IPS-15b (cell line): ENCODE measurements around the gene RGS7.

Source experiments
- H3K27me3 ChIP-seq: one replicate; pipeline ENCODE4 v1.6.1; 2013; ENCODE audit warnings: low read length; ENCODE audit not compliant: control insufficient read depth, insufficient read depth
- H3K36me3 ChIP-seq: one replicate; pipeline ENCODE4 v1.6.1; 2013; ENCODE audit warnings: low read length; ENCODE audit not compliant: control insufficient read depth, insufficient read depth
- H3K4me1 ChIP-seq: one replicate; pipeline ENCODE4 v1.6.1; 2013; ENCODE audit warnings: mild to moderate bottlenecking, low read length; ENCODE audit not compliant: control insufficient read depth, insufficient read depth
- H3K4me3 ChIP-seq: one replicate; pipeline ENCODE4 v1.5.1; 2013; ENCODE audit warnings: low read depth, low read length
- H3K9ac ChIP-seq: one replicate; pipeline ENCODE4 v1.6.1; 2013; ENCODE audit warnings: low read depth, mild to moderate bottlenecking, low read length
- H3K9me3 ChIP-seq: one replicate; pipeline ENCODE4 v1.6.1; 2013; ENCODE audit warnings: mild to moderate bottlenecking, low read length; ENCODE audit not compliant: control insufficient read depth, insufficient read depth

The RGS7 gene

GRCh38 chr1:241356519-241357365 lies at the start of gene RGS7:
Gene RGS7 (minus strand): TSS chr1:241357205.
- H3K9ac ChIP-seq, result no peak within 1 kb of the TSS
- no peaks in the 10 kb centered on the region for H3K9me3 ChIP-seq
- H3K4me3 ChIP-seq, result peak within 1 kb of the TSS; percentile 82
- H3K36me3 ChIP-seq, result no peaks in the 10 kb centered on the region
- no peaks in the 10 kb centered on the region for H3K4me1 ChIP-seq
- H3K27me3 ChIP-seq, result peaks cover 27% of the 10 kb centered on the region

- no peak overlapping the region for H3K4me3 ChIP-seq
- H3K9ac ChIP-seq, result no peak overlapping the region
- no peaks in the 10 kb centered on the region for H3K36me3 ChIP-seq
- no peaks in the 10 kb centered on the region for H3K4me1 ChIP-seq
- no peaks in the 10 kb centered on the region for H3K9me3 ChIP-seq
- no peaks in the 10 kb centered on the region for H3K27me3 ChIP-seq
Measured at GRCh38 chr1:241406421-241406820, 49.4 kb upstream of the RGS7 start.

GRCh38 chr1:241401156-241401555 lies 44.2 kb upstream of the RGS7 start:
- H3K9ac ChIP-seq, result no peak overlapping the region
- no peaks in the 10 kb centered on the region for H3K9me3 ChIP-seq
- H3K36me3 ChIP-seq, result no peaks in the 10 kb centered on the region
- no peak overlapping the region for H3K4me3 ChIP-seq
- H3K4me1 ChIP-seq, result no peaks in the 10 kb centered on the region
- H3K27me3 ChIP-seq, result no peaks in the 10 kb centered on the region

- Histone ChIP-seq H3K4me3 (no peak overlapping the region), H3K27me3 (no peaks in the 10 kb centered on the region), H3K36me3 (no peaks in the 10 kb centered on the region), H3K9me3 (no peaks in the 10 kb centered on the region), H3K4me1 (no peaks in the 10 kb centered on the region), H3K9ac (no peak overlapping the region)
Measured at GRCh38 chr1:241396747-241397681, 40.0 kb upstream of the RGS7 start.

GRCh38 chr1:241391926-241392710 lies 35.1 kb upstream of the RGS7 start:
- no peaks in the 10 kb centered on the region for H3K27me3 ChIP-seq
- no peaks in the 10 kb centered on the region for H3K4me1 ChIP-seq
- H3K9ac ChIP-seq, result no peak overlapping the region
- H3K4me3 ChIP-seq, result no peak overlapping the region
- no peaks in the 10 kb centered on the region for H3K36me3 ChIP-seq
- H3K9me3 ChIP-seq, result no peaks in the 10 kb centered on the region

- Histone ChIP-seq H3K36me3 (no peaks in the 10 kb centered on the region), H3K27me3 (no peaks in the 10 kb centered on the region), H3K4me3 (no peak overlapping the region), H3K9ac (no peak overlapping the region), H3K4me1 (no peaks in the 10 kb centered on the region), H3K9me3 (no peaks in the 10 kb centered on the region)
Measured at GRCh38 chr1:241390526-241390925, 33.5 kb upstream of the RGS7 start.

- Histone ChIP-seq H3K9ac (no peak overlapping the region), H3K36me3 (no peaks in the 10 kb centered on the region), H3K4me1 (no peaks in the 10 kb centered on the region), H3K4me3 (no peak overlapping the region), H3K27me3 (no peaks in the 10 kb centered on the region), H3K9me3 (no peaks in the 10 kb centered on the region)
Measured at GRCh38 chr1:241389400-241389799, 32.4 kb upstream of the RGS7 start.

GRCh38 chr1:241387216-241387615 lies 30.2 kb upstream of the RGS7 start:
- Histone ChIP-seq H3K9me3 (no peaks in the 10 kb centered on the region), H3K4me1 (no peaks in the 10 kb centered on the region), H3K4me3 (no peak overlapping the region), H3K36me3 (no peaks in the 10 kb centered on the region), H3K9ac (no peak overlapping the region), H3K27me3 (no peaks in the 10 kb centered on the region)

- no peaks in the 10 kb centered on the region for H3K36me3 ChIP-seq
- no peaks in the 10 kb centered on the region for H3K4me1 ChIP-seq
- H3K9ac ChIP-seq, result no peak overlapping the region
- H3K9me3 ChIP-seq, result no peaks in the 10 kb centered on the region
- no peak overlapping the region for H3K4me3 ChIP-seq
- H3K27me3 ChIP-seq, result no peaks in the 10 kb centered on the region
Measured at GRCh38 chr1:241376701-241377100, 19.7 kb upstream of the RGS7 start.

GRCh38 chr1:241375886-241376285 lies 18.9 kb upstream of the RGS7 start:
- no peak overlapping the region for H3K9ac ChIP-seq
- H3K36me3 ChIP-seq, result no peaks in the 10 kb centered on the region
- no peaks in the 10 kb centered on the region for H3K27me3 ChIP-seq

GRCh38 chr1:241366196-241366595 lies 9.2 kb upstream of the RGS7 start:
- no peaks in the 10 kb centered on the region for H3K9me3 ChIP-seq
- no peaks in the 10 kb centered on the region for H3K27me3 ChIP-seq
- no peaks in the 10 kb centered on the region for H3K4me1 ChIP-seq
- H3K4me3 ChIP-seq, result no peak overlapping the region
- no peaks in the 10 kb centered on the region for H3K36me3 ChIP-seq
- H3K9ac ChIP-seq, result no peak overlapping the region

More at GRCh38 chr1:241375886-241376285, 18.9 kb upstream of the RGS7 start:
- no peaks in the 10 kb centered on the region for H3K4me1 ChIP-seq
- no peaks in the 10 kb centered on the region for H3K9me3 ChIP-seq
- no peak overlapping the region for H3K4me3 ChIP-seq
